ENCODE results near the gene QKI. TPM values are rescaled to one million over a fixed set of nuclear protein-coding genes. Genes with fewer than 3 reads are reported as not detected.

Gene QKI
- total RNA-seq, 1 donor from 2014 or later: 204 TPM

GRCh38 chr6:163563318-163563717, 148.8 kb downstream of the QKI start:
- no peak overlapping the region for H3K27ac Mint-ChIP-seq (ENCODE audit: unreplicated experiment)
- H3K36me3 ChIP-seq (ENCODE audit: insufficient read depth, low read length): peaks cover 36% of the 10 kb centered on the region
- H2AFZ ChIP-seq (ENCODE audit: low read depth, low read length): no peak overlapping the region
- no peaks in the 10 kb centered on the region for H3K27me3 ChIP-seq (ENCODE audit: insufficient read depth, low read length)
- no peak for TF ChIP-seq CTCF (IDR thresholded peaks at IDR 0.05; ENCODE audit: insufficient read depth, low read depth, low read length)
- no peak for TF ChIP-seq EZH2 (IDR thresholded peaks at IDR 0.05; ENCODE audit: insufficient read depth, low read length)
- peaks cover 46% of the 10 kb centered on the region for H3K79me2 ChIP-seq (ENCODE audit: insufficient read depth, low read length)
- H3K9ac ChIP-seq (ENCODE audit: low read length): no peak overlapping the region
- no peak overlapping the region for H3K4me3 ChIP-seq (ENCODE audit: insufficient read depth, low read depth, low read length)
- DNase-seq (ENCODE audit: low read depth) (no peak), FAIRE-seq (no peak)
- H3K4me1 ChIP-seq (ENCODE audit: insufficient read depth, low read length): no peaks in the 10 kb centered on the region
- H3K9me3 Mint-ChIP-seq (ENCODE audit: unreplicated experiment): no peaks in the 10 kb centered on the region
- peaks cover 10% of the 10 kb centered on the region for H3K36me3 Mint-ChIP-seq (ENCODE audit: low read depth, unreplicated experiment)
- no peak overlapping the region for H3K4me3 Mint-ChIP-seq (ENCODE audit: unreplicated experiment)
- peaks cover 32% of the 10 kb centered on the region for H4K20me1 ChIP-seq (ENCODE audit: insufficient read depth, low read length)
- no peak overlapping the region for H3K4me2 ChIP-seq (ENCODE audit: low read length)
- H3K27me3 Mint-ChIP-seq (ENCODE audit: low read depth, unreplicated experiment): no peaks in the 10 kb centered on the region
- no peak overlapping the region for H3K27ac ChIP-seq (ENCODE audit: low read depth, low read length)
- H3K4me1 Mint-ChIP-seq (ENCODE audit: low read depth, unreplicated experiment): peaks cover 5% of the 10 kb centered on the region
- no peaks in the 10 kb centered on the region for H3K9me3 ChIP-seq (ENCODE audit: insufficient read depth, low read depth, low read length)

DNA sequence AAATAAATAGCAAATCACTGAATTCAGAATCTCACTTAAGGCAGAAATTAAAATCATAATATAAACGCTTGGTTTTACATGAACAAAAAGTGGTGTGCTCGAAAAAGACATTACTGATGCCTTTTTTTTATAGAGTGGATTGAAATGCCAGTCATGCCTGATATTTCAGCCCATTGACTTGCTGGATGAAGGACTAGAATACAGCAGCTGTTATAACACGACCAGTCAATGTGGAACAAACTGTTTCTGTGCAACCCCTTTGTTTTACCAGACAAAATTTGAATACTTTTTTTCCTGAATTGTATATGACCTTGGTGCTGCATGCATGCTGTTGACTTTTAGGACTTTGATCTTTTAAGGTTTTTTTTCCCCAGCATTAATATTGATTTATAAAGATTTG, 150.0 kb downstream of the QKI start:
- H4K20me1 ChIP-seq (ENCODE audit: insufficient read depth, low read length): peaks cover 26% of the 10 kb centered on the region
- no peak for FAIRE-seq

More for the DNA sequence above, 150.0 kb downstream of the QKI start:
- Histone ChIP-seq H3K4me3 (ENCODE audit: insufficient read depth, low read depth, low read length) (no peak overlapping the region), H3K4me1 (ENCODE audit: insufficient read depth, low read length) (no peaks in the 10 kb centered on the region), H3K79me2 (ENCODE audit: insufficient read depth, low read length) (peaks cover 36% of the 10 kb centered on the region), H3K9me3 (ENCODE audit: insufficient read depth, low read depth, low read length) (no peaks in the 10 kb centered on the region), H2AFZ (ENCODE audit: low read depth, low read length) (no peak overlapping the region), H3K27ac (ENCODE audit: low read depth, low read length) (no peak overlapping the region), H3K9ac (ENCODE audit: low read length) (no peak overlapping the region), H3K4me2 (ENCODE audit: low read length) (no peak overlapping the region), H3K27me3 (ENCODE audit: insufficient read depth, low read length) (no peaks in the 10 kb centered on the region), H3K36me3 (ENCODE audit: insufficient read depth, low read length) (peaks cover 30% of the 10 kb centered on the region)
- Mint-ChIP-seq H3K27me3 (ENCODE audit: low read depth, unreplicated experiment) (no peaks in the 10 kb centered on the region), H3K9me3 (ENCODE audit: unreplicated experiment) (no peaks in the 10 kb centered on the region), H3K4me1 (ENCODE audit: low read depth, unreplicated experiment) (peaks cover 5% of the 10 kb centered on the region), H3K36me3 (ENCODE audit: low read depth, unreplicated experiment) (peaks cover 3% of the 10 kb centered on the region), H3K4me3 (ENCODE audit: unreplicated experiment) (no peak overlapping the region), H3K27ac (ENCODE audit: unreplicated experiment) (no peak overlapping the region)
- no peak for DNase-seq (ENCODE audit: low read depth)
- TF ChIP-seq CTCF (IDR thresholded peaks at IDR 0.05; ENCODE audit: insufficient read depth, low read depth, low read length) (no peak), EZH2 (IDR thresholded peaks at IDR 0.05; ENCODE audit: insufficient read depth, low read length) (no peak)
